ENCODE results near the gene ATG4A.

GRCh38 chrX:108114541-108114940 is 23.0 kb downstream of the ATG4A start:
- TF ChIP-seq CTCF (IDR thresholded peaks at IDR 0.05) (no peak), POLR2A (IDR thresholded peaks at IDR 0.05) (no peak)

Data from esophagus squamous epithelium (tissue), 4 donors.